Parathyroid adenoma (tissue), 2 donors: ENCODE measurements around the gene KCNK3.

Experiments used
- H2AFZ ChIP-seq: fragments of 300-600 bp; sonication (generic); one replicate; pipeline ENCODE4 v1.7.0; 2017; ENCODE audit warnings: antibody characterized with exemption, mild to moderate bottlenecking
- H3K27ac ChIP-seq: fragments of 300-600 bp; sonication (generic); one replicate; pipeline ENCODE4 v1.7.0; 2017
- H3K27me3 ChIP-seq: fragments of 300-600 bp; sonication (generic); one replicate; pipeline ENCODE4 v1.7.0; 2017; ENCODE audit warnings: low read length; ENCODE audit not compliant: control insufficient read depth, insufficient read depth
- H3K36me3 ChIP-seq: fragments of 300-600 bp; sonication (generic); one replicate; pipeline ENCODE4 v1.7.0; 2017; ENCODE audit warnings: low read length; ENCODE audit not compliant: control insufficient read depth, insufficient read depth
- H3K4me1 ChIP-seq: fragments of 300-600 bp; sonication (generic); one replicate; pipeline ENCODE4 v1.7.0; 2017; ENCODE audit warnings: control low read depth
- H3K4me2 ChIP-seq: fragments of 300-600 bp; sonication (generic); one replicate; pipeline ENCODE4 v1.7.0; 2017; ENCODE audit warnings: low read length
- H3K4me3 ChIP-seq: fragments of 300-600 bp; sonication (generic); one replicate; pipeline ENCODE4 v1.7.0; 2017; ENCODE audit warnings: low read depth, low read length
- H3K79me2 ChIP-seq: fragments of 300-600 bp; sonication (generic); one replicate; pipeline ENCODE4 v1.7.0; 2017; ENCODE audit warnings: control low read depth
- H3K9ac ChIP-seq: fragments of 300-600 bp; sonication (generic); one replicate; pipeline ENCODE4 v1.7.0; 2017; ENCODE audit warnings: mild to moderate bottlenecking
- H3K9me3 ChIP-seq: fragments of 300-600 bp; sonication (generic); one replicate; pipeline ENCODE4 v1.7.0; 2017; ENCODE audit warnings: low read length; ENCODE audit not compliant: control insufficient read depth
- CTCF ChIP-seq: fragments of 300-600 bp; sonication (generic); IDR thresholded peaks from one replicate; pipeline ENCODE4 v1.7.0; 2017; ENCODE audit warnings: antibody characterized with exemption, mild to moderate bottlenecking
- donor health status: primary hyperparathyroidism.

The KCNK3 gene

GRCh38 chr2:26730549-26731344 lies 38.2 kb downstream of the KCNK3 start:
- Histone ChIP-seq H3K4me2 (no peak overlapping the region), H3K4me1 (peaks cover 4% of the 10 kb centered on the region), H3K79me2 (peaks cover 13% of the 10 kb centered on the region), H3K27me3 (no peaks in the 10 kb centered on the region), H3K36me3 (no peaks in the 10 kb centered on the region), H3K9me3 (no peaks in the 10 kb centered on the region), H3K9ac (no peak overlapping the region), H3K27ac (no peak overlapping the region), H3K4me3 (no peak overlapping the region), H2AFZ (no peak overlapping the region)
- no peak for TF ChIP-seq CTCF

- no peak overlapping the region for H3K4me3 ChIP-seq
- no peaks in the 10 kb centered on the region for H3K9me3 ChIP-seq
- H2AFZ ChIP-seq = no peak overlapping the region
- H3K36me3 ChIP-seq = no peaks in the 10 kb centered on the region
- TF ChIP-seq CTCF = no peak
- H3K4me2 ChIP-seq = no peak overlapping the region
- H3K27me3 ChIP-seq = no peaks in the 10 kb centered on the region
- peaks cover 6% of the 10 kb centered on the region for H3K4me1 ChIP-seq
- no peak overlapping the region for H3K9ac ChIP-seq
- H3K79me2 ChIP-seq = peaks cover 13% of the 10 kb centered on the region
- no peak overlapping the region for H3K27ac ChIP-seq
These were observed 39.2 kb downstream of the KCNK3 start for GRCh38 chr2:26731714-26732113.

GRCh38 chr2:26732446-26732845 lies 39.9 kb downstream of the KCNK3 start:
- no peaks in the 10 kb centered on the region for H3K36me3 ChIP-seq
- H3K4me2 ChIP-seq = no peak overlapping the region
- no peak overlapping the region for H3K27ac ChIP-seq
- no peak overlapping the region for H2AFZ ChIP-seq
- H3K27me3 ChIP-seq = no peaks in the 10 kb centered on the region
- peaks cover 13% of the 10 kb centered on the region for H3K4me1 ChIP-seq
- H3K9ac ChIP-seq = no peak overlapping the region
- no peaks in the 10 kb centered on the region for H3K9me3 ChIP-seq
- peaks cover 9% of the 10 kb centered on the region for H3K79me2 ChIP-seq
- no peak overlapping the region for H3K4me3 ChIP-seq
- TF ChIP-seq CTCF = no peak

- peaks cover 7% of the 10 kb centered on the region for H3K79me2 ChIP-seq
- no peaks in the 10 kb centered on the region for H3K27me3 ChIP-seq
- no peak overlapping the region for H2AFZ ChIP-seq
- H3K4me3 ChIP-seq = no peak overlapping the region
- H3K9ac ChIP-seq = no peak overlapping the region
- H3K9me3 ChIP-seq = no peaks in the 10 kb centered on the region
- no peak overlapping the region for H3K4me2 ChIP-seq
- no peak overlapping the region for H3K27ac ChIP-seq
- no peaks in the 10 kb centered on the region for H3K36me3 ChIP-seq
- peaks cover 18% of the 10 kb centered on the region for H3K4me1 ChIP-seq
- TF ChIP-seq CTCF = no peak
These were observed 40.9 kb downstream of the KCNK3 start for GRCh38 chr2:26733413-26733812.

- no peak for TF ChIP-seq CTCF
- Histone ChIP-seq H3K9ac (no peak overlapping the region), H3K9me3 (no peaks in the 10 kb centered on the region), H3K4me2 (no peak overlapping the region), H3K4me3 (no peak overlapping the region), H3K27ac (no peak overlapping the region), H3K79me2 (no peaks in the 10 kb centered on the region), H3K27me3 (no peaks in the 10 kb centered on the region), H3K36me3 (no peaks in the 10 kb centered on the region), H3K4me1 (peaks cover 19% of the 10 kb centered on the region), H2AFZ (no peak overlapping the region)
These were observed 42.6 kb downstream of the KCNK3 start for GRCh38 chr2:26735097-26735496.
